AG08396 (cell line): ENCODE measurements around the gene ZNF792.
"Not testable (repeated sequence)": the region's sequence is repeated elsewhere in the genome, so short reads cannot be mapped to it uniquely, and the experiment has no call there.

Experiments
- DNase-seq: peaks from one replicate; pipeline ENCODE4 v3.0.0; 2012; ENCODE audit warnings: low spot score, mixed read lengths

The ZNF792 gene

GRCh38 chr19:34925278-34925855 is 38.7 kb downstream of the ZNF792 start:
- no peak for DNase-seq

GRCh38 chr19:34920090-34920786 is 43.8 kb downstream of the ZNF792 start:
- not testable (repeated sequence) for DNase-seq

GRCh38 chr19:34918190-34918589 is 45.8 kb downstream of the ZNF792 start:
- DNase-seq: no peak

- not testable (repeated sequence) for DNase-seq
These were observed 46.9 kb downstream of the ZNF792 start for GRCh38 chr19:34917144-34917543.

GRCh38 chr19:34910770-34911169 is 53.3 kb downstream of the ZNF792 start:
- no peak for DNase-seq
